ENCODE results near the gene ABCA2.

The ABCA2 gene

DNA sequence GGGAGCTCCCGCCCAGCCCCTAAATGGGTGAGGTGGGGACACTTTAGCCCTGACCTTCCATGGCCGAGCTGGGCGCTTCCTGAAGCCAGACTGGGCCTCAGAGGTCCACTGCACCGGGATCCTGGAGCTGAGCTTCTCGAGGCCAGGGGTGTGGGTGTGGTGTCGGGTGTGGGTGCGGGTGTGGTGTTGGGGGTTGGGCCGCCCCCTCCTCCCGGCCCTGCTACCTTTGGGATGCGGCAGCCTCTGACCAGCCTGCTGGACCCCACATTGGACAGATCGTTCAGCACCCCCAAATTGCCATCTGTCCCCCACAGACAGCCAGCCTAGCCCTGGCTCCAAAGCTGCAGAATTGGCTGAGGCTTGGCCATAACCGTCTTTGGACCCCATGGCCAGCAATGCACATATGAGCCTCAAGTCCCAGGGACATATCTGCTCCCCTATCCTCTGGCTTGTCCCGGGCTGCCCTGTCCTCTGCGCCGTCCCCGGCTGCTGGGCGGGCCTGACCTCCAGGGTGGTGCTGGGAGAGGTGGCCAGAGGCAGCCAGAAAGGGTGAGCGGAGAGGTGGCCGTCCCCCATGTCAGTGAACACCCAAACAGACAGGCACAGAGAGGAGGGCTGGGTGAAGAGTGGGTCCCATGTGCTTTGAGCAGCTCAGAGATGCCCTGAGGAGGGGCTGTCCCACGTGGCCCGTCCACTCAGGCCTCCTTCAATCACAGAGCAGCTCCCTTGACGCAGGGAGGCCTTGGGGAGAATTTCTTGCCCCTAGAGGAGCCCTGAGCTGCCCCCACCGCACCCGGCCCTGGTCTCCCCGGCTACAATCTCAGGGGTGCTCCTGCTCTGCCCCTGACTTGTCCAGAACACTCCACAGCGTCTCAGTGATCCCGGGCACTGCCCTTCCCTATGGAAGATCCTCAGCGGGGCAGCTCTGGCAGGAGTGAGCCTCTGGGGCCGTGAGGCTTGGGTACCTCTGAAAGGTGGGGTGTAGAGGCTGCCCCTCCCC, 54.1 kb downstream of the ABCA2 start:
- peaks cover 5% of the 10 kb centered on the region for H3K27me3 Mint-ChIP-seq (ENCODE audit: low read depth)
- no peak overlapping the region for H3K4me3 Mint-ChIP-seq
- no peak overlapping the region for H3K27ac Mint-ChIP-seq

DNA sequence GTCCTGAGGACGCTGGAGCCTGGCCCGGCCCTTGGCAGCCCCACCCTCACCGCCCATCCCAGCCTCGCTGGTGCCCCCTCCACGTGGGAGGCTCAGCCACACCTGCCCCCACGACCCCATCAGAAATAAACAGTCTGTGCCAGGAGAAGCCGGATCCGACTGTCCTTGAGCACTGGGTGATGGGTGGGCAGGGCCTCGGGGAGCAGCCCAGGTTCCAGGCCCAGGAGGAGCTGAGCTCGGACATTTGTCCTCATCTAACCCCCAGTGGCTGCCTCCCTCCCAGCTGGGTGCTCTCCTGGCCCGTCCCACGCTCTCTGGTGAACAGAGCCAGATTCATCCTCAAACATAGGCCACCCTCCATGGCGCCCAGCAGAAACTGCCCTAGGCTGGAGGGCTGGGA, 55.3 kb downstream of the ABCA2 start:
- H3K4me1 Mint-ChIP-seq (ENCODE audit: low read depth), result peaks cover 3% of the 10 kb centered on the region
- H3K27ac Mint-ChIP-seq, result no peak overlapping the region
- no peak overlapping the region for H3K4me3 Mint-ChIP-seq
- peaks cover 5% of the 10 kb centered on the region for H3K27me3 Mint-ChIP-seq (ENCODE audit: low read depth)
- no peaks in the 10 kb centered on the region for H3K36me3 Mint-ChIP-seq (ENCODE audit: low read depth)
- H3K9me3 Mint-ChIP-seq, result no peaks in the 10 kb centered on the region

More for the DNA sequence above, 54.1 kb downstream of the ABCA2 start:
- H3K36me3 Mint-ChIP-seq (ENCODE audit: low read depth), result no peaks in the 10 kb centered on the region
- no peaks in the 10 kb centered on the region for H3K9me3 Mint-ChIP-seq
- H3K4me1 Mint-ChIP-seq (ENCODE audit: low read depth), result peaks cover 3% of the 10 kb centered on the region

DNA sequence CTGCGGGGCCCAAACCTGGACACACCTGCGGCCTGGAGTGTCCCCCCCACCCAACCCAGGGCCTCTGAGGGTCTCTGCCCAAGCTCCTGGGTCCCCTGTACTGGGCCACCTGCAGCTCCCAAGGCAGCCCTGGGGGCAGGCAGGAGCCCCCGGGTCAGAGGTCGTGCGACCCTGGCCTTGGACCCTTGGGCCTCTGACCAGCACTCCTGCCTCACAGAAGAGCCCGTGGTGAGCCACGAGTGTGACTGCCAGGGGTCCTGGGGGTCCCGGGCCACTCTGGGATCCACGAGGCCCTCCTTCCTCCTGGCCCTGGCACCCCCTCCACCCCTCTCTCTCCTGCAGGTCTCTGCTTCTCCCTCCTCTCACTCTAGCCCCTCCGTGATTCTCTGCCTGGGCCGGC, 55.7 kb downstream of the ABCA2 start:
- H3K4me1 Mint-ChIP-seq (ENCODE audit: low read depth), result peaks cover 3% of the 10 kb centered on the region
- no peaks in the 10 kb centered on the region for H3K9me3 Mint-ChIP-seq
- H3K27ac Mint-ChIP-seq, result no peak overlapping the region

DNA sequence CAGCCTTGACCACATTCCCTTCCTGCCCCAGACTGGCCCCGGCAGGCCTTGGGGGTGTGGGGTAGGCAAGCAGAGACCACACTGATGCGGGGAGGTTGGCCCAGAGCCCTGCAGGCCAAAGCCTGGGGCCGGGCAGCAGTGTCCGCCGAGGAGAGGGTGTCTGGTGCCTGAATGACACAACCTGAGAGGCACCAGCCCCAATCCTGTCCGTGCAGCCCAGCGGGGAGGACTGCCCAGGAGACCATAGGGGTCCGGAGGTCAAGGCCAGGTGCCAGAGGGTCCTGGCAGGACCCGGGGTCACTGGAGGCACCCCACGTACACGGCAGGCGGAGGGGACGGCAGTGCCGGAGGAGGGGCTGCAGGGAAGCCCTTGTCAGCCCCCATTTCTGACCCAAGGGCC, 56.3 kb downstream of the ABCA2 start:
- Mint-ChIP-seq H3K36me3 (ENCODE audit: low read depth) (no peaks in the 10 kb centered on the region), H3K4me1 (ENCODE audit: low read depth) (peaks cover 3% of the 10 kb centered on the region), H3K27me3 (ENCODE audit: low read depth) (peaks cover 5% of the 10 kb centered on the region), H3K9me3 (no peaks in the 10 kb centered on the region), H3K27ac (no peak overlapping the region), H3K4me3 (no peak overlapping the region)

More for the DNA sequence above, 55.7 kb downstream of the ABCA2 start:
- Mint-ChIP-seq H3K27me3 (ENCODE audit: low read depth) (peaks cover 5% of the 10 kb centered on the region), H3K4me3 (no peak overlapping the region), H3K36me3 (ENCODE audit: low read depth) (no peaks in the 10 kb centered on the region)

DNA sequence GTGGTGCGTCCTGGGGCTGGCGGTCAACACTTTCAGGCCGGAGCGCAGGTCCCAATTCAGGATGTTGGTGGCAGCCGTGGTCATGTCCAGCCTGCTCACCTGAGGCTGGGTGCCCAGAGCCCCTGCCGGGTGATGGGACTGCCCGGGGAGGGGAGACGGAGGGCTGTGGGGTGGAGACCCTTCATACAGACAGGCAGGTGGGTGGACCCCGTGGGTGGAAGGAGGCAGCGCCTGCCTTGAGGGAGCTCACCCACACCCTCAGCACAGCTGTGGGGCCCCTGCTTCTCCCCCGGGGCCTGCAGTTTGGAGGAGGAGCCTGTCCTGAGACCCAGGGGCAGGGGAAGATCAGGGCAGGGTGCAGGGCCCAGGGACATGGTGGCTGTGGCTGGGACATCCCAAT, 57.7 kb downstream of the ABCA2 start:
- H3K27ac Mint-ChIP-seq, result no peak overlapping the region

DNA sequence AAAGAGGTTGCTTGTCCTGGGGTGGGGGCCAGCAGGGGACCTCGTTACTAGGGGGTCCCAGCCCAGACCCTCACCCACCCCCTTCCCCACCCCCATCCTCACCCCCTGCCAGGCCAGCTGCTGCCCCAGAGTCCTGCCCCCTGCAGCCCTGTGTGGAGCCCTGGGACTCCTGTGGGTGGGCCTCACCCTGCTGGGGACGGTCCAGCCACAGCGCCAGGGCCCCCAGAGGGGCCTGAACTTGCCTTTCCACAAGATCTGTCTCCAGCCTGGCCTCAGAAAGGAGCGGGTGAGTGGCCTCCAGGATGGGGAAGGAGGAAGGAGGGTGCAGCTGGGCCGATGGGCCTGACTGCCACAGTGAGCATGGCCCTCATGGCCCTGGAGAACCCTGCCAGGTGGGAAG, 58.3 kb downstream of the ABCA2 start:
- Mint-ChIP-seq H3K4me1 (ENCODE audit: low read depth) (peaks cover 4% of the 10 kb centered on the region), H3K9me3 (no peaks in the 10 kb centered on the region), H3K27ac (no peak overlapping the region), H3K36me3 (ENCODE audit: low read depth) (no peaks in the 10 kb centered on the region), H3K27me3 (ENCODE audit: low read depth) (no peaks in the 10 kb centered on the region), H3K4me3 (no peak overlapping the region)

More for the DNA sequence above, 57.7 kb downstream of the ABCA2 start:
- no peaks in the 10 kb centered on the region for H3K27me3 Mint-ChIP-seq (ENCODE audit: low read depth)
- H3K4me1 Mint-ChIP-seq (ENCODE audit: low read depth), result peaks cover 5% of the 10 kb centered on the region
- no peaks in the 10 kb centered on the region for H3K36me3 Mint-ChIP-seq (ENCODE audit: low read depth)
- H3K9me3 Mint-ChIP-seq, result no peaks in the 10 kb centered on the region
- no peak overlapping the region for H3K4me3 Mint-ChIP-seq

DNA sequence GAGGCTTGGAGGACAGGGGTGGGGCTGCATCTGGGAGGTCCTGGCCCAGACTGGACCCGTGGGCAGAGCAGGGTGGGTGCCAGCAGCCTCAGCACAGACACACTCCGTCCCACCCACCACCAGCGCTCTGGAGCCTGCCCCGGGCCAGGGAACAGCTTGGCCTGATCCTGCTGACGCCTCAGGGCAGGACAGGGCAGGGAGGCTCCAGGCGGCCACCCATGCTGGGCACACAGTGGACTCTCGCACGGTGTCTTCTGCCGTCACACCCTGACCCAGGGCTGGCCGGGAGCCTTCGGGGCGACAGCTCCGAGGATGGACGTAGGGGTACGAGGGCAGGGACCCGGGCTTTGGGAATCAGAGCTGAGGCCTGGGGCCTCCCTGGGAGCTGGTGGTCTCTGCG, 58.9 kb downstream of the ABCA2 start:
- Mint-ChIP-seq H3K4me1 (ENCODE audit: low read depth) (peaks cover 9% of the 10 kb centered on the region), H3K27ac (no peak overlapping the region), H3K27me3 (ENCODE audit: low read depth) (no peaks in the 10 kb centered on the region), H3K4me3 (no peak overlapping the region), H3K9me3 (no peaks in the 10 kb centered on the region), H3K36me3 (ENCODE audit: low read depth) (no peaks in the 10 kb centered on the region)

DNA sequence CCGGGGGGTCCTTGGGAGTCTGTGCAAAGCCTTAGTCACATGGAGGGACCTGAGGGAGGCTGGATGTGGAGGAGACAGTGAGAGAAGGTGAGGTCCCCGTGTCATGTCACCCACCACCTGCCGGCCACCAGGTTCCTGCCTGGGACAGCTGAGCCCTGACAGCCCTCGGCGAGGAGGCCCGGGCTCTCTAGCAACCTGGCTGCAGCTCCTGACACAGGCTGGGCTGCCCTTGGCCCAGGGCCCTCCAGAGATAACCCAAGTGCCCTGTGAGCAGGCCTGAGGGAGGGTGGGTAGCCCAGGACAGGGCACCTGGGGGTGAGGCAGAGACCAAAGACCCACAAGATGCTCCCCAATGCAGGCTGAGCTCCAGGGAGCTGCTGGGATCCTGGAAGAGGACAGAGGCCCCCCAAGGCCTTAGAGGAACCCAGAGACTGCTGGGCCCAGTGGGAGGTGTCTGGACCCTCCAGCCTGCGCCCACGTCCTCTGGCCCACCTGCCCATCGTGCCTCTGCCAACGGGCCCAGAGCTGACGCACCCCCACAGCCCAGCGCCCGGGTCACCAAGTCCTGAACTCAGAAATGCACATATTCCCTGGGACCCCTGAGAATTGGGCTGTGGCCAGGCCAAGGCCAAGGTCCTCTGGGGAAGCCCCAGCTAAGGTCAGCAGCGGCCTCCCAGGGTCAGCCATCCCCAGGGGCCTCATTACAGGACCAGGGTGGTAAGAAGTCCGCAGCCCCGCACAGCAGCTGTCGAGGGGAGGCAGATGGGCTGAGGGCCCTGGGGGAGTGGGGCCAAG, 59.5 kb downstream of the ABCA2 start:
- Mint-ChIP-seq H3K27ac (no peak overlapping the region), H3K4me1 (ENCODE audit: low read depth) (peaks cover 9% of the 10 kb centered on the region), H3K4me3 (no peak overlapping the region), H3K36me3 (ENCODE audit: low read depth) (no peaks in the 10 kb centered on the region), H3K27me3 (ENCODE audit: low read depth) (no peaks in the 10 kb centered on the region), H3K9me3 (no peaks in the 10 kb centered on the region)

DNA sequence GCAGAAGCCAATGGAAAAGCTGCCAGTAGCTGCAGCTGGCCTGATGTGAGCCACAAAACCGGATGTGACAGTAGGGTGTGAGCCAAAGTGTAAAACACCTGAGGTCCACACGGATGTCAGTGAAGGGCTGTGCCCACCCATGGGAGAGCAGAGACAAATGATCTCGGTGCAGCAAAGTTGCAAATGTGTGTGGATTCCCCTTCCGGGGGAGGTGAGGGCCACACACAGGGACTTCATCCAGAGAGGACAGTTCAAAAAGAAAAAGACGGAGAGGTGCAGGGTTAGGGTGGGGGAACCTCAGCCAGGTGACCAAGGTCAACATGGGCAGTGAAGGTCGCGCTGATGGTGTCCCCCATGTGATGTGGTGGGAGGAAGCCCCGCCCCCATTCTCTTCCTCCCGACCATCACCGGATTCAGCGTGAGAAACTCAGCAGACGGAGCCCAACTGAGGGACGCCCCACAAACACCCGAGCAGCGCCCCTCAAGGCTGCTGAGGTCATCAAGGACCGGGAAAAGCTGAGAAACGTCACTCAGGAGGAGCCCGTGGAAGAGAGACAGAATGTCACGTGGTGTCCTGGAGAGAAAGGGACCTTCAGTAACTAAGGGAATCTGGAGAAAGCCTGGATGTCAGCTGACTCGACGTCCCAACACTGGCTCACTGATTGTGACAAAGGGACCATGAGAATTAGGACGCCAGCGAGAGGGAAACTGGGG, 62.1 kb downstream of the ABCA2 start:
- no peaks in the 10 kb centered on the region for H3K36me3 Mint-ChIP-seq (ENCODE audit: low read depth)
- no peaks in the 10 kb centered on the region for H3K27me3 Mint-ChIP-seq (ENCODE audit: low read depth)
- peak overlapping the region; percentile 80 for H3K27ac Mint-ChIP-seq
- H3K4me1 Mint-ChIP-seq (ENCODE audit: low read depth), result peaks cover 11% of the 10 kb centered on the region
- H3K4me3 Mint-ChIP-seq, result peak overlapping the region; percentile 64
- H3K9me3 Mint-ChIP-seq, result no peaks in the 10 kb centered on the region

DNA sequence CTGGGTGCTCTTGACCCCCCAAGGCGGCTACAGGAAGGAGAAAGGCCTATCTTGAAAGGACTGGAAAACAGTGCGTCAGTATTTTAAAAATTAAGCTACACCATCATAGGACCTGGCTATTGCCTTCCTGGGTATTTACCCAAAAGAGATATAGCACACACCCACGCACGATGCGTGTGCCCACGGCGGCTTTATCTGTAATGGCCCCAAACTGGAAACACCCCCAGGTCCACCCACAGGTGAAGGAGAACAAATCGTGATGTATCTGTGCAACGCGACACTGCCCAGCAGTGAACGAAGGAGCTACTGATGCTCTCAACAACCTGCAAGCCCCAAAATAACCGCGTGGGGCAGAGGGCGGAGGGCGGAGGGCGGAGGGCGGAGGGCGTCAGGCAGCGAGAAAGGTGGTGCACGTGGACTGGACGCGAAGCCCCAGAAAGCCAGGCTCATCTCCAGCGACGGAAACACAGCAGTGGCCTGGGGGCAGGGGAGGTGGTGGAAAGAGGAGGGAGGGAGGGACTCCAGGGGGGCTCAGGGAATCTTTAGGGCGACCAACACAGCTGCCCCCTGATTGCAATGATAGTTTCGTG, 63.1 kb downstream of the ABCA2 start:
- Mint-ChIP-seq H3K4me1 (ENCODE audit: low read depth) (peaks cover 13% of the 10 kb centered on the region), H3K36me3 (ENCODE audit: low read depth) (no peaks in the 10 kb centered on the region), H3K27ac (peak overlapping the region; percentile 15), H3K27me3 (ENCODE audit: low read depth) (no peaks in the 10 kb centered on the region), H3K9me3 (no peaks in the 10 kb centered on the region), H3K4me3 (no peak overlapping the region)

DNA sequence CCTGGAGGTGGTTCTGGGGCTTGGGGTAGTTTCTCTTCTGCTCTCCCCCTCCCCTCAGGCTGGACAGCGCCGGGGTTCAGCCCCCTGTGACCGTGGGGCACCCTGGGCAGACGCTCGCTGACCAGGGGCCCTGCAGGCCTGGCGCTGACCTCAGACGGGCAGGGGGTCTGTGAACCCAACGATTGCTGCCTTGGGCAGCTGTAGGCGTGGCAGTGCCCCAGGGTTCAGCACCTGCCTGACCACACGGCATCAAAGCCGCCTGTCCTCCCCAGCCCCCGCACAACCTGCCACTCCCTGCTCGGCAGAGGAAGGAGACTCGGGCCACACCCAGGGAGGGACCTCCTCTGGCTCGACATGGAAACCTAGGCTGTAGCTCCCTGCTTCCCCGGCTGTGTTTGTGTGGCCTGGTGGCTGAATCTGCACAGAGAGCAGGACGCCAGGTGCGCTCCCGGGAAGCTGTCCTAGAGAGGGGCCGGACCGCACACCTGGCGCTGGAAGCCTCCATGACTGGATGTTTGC, 63.8 kb downstream of the ABCA2 start:
- Mint-ChIP-seq H3K27me3 (ENCODE audit: low read depth) (no peaks in the 10 kb centered on the region), H3K4me1 (ENCODE audit: low read depth) (peaks cover 13% of the 10 kb centered on the region), H3K36me3 (ENCODE audit: low read depth) (no peaks in the 10 kb centered on the region), H3K27ac (no peak overlapping the region), H3K9me3 (no peaks in the 10 kb centered on the region), H3K4me3 (no peak overlapping the region)

DNA sequence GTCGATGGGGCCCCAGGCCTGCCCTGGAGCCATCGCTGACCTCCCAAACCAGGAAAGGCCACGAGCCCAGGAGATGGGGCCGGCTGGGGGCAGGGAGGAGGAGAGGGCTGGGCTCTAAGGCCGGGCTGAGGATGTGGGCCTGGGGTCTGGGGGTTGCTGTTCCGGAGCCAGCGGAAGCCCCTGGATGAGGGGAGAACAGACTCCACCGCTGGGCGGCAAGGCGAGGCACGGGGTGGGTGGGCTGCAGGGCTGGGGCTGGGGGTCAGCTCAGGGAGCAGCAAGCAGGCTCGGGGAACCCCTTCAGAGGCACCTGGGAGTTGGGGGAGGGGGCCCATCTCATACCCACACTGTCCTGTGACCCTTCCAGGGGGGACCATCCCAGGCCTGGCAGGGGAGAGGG, 64.3 kb downstream of the ABCA2 start:
- Mint-ChIP-seq H3K27ac (no peak overlapping the region), H3K36me3 (ENCODE audit: low read depth) (no peaks in the 10 kb centered on the region), H3K9me3 (no peaks in the 10 kb centered on the region), H3K4me1 (ENCODE audit: low read depth) (peaks cover 13% of the 10 kb centered on the region), H3K4me3 (no peak overlapping the region), H3K27me3 (ENCODE audit: low read depth) (no peaks in the 10 kb centered on the region)

DNA sequence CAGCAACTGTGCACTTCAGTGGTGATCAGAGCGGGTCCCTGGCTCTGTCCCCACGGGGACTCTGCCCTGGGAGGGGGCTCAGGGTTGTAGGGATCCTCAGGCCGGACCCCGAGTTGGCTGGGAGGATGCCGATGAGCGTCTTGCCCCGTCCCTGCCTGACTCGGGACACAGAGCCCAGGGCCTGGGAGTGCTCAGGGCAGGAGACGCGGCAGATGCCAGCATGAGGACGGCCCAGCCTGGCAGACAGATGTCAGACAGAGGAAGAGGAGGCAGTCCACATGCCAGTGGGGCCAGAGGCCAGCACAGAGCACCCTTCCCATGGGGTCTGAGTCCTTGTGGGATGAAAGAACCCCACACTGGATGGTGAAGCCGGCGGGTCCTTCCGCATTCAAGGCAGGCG, 64.7 kb downstream of the ABCA2 start:
- Mint-ChIP-seq H3K9me3 (no peaks in the 10 kb centered on the region), H3K27ac (no peak overlapping the region), H3K4me1 (ENCODE audit: low read depth) (peaks cover 13% of the 10 kb centered on the region), H3K36me3 (ENCODE audit: low read depth) (no peaks in the 10 kb centered on the region), H3K4me3 (no peak overlapping the region), H3K27me3 (ENCODE audit: low read depth) (no peaks in the 10 kb centered on the region)

DNA sequence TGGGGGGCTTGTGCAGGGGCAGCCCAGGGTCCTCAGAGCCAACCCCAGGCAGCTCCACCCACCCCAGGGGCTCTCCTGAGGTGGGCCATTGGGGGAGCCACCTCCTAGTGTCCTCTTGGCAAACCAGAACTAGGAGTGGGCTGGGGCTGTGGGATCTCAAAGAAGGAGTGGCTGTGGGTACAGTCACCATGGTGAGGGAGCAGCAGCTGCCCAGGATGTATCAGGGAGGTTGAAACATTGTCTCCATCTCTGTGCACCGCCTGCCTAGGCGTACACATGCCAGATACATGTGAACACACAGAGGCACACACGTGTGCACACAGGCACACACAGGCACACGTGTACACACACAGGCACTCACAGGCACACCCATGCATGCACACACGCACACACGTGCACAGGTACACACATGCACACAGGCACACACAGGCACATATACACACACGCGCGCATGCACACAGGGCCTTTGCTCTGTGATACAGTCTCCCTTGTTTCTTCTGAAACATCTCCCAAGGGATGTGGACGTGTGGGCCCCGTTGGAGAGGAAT, 65.3 kb downstream of the ABCA2 start:
- Mint-ChIP-seq H3K9me3 (no peaks in the 10 kb centered on the region), H3K4me1 (ENCODE audit: low read depth) (peaks cover 13% of the 10 kb centered on the region), H3K36me3 (ENCODE audit: low read depth) (no peaks in the 10 kb centered on the region), H3K27me3 (ENCODE audit: low read depth) (no peaks in the 10 kb centered on the region), H3K27ac (no peak overlapping the region), H3K4me3 (no peak overlapping the region)

All from T-helper 1 cell treated with Interleukin-12 subunit alpha and Interleukin-12 subunit beta and Interleukin-4 antibody, amounts not matched to agents 30 μg/mL and 1 μg/mL, for 36 hours (primary cell).